CD4-positive, alpha-beta T cell (primary cell): Measurements from ENCODE around the gene OPN1LW. TPM values are rescaled to one million over a fixed set of nuclear protein-coding genes. Genes with fewer than 3 reads are reported as not detected.
"Not testable (repeated sequence)": the region's sequence is repeated elsewhere in the genome, so short reads cannot be mapped to it uniquely, and the experiment has no call there.

Experiments
- ATAC-seq: fragments of 200-7000 bp; cut with Tn5 transposase; one replicate; pipeline ENCODE4 v1.10.0; 2022; ENCODE audit warnings: mild to moderate bottlenecking; ENCODE audit not compliant: poor library complexity
- CTCF ChIA-PET: fragments of 350-600 bp; sonication (Branson Sonifier 250); formaldehyde crosslinking; loops from one replicate; lab custom pipeline; 2021; ENCODE audit warnings: antibody characterized with exemption, inconsistent platforms; lab: Charles Lee
- POLR2A ChIA-PET: fragments of 350-600 bp; sonication (Branson Sonifier 250); formaldehyde crosslinking; loops from one replicate; lab custom pipeline; 2021; ENCODE audit warnings: antibody characterized with exemption, inconsistent platforms; lab: Charles Lee
- DNase-seq, 14 experiments: peaks; one replicate each; pipeline ENCODE4 v3.0.0-alpha.2; 2013 to 2020; ENCODE audit warnings: mixed read lengths in 2 of 14
- H3K27ac ChIP-seq, 2 donors: one replicate each; pipeline versions ENCODE4 v1.5.1 to v1.7.0; 2013; ENCODE audit warnings: low read length in 2 of 2, low read depth in 1 of 2, mild to moderate bottlenecking in 1 of 2
- H3K27me3 ChIP-seq, 2 experiments: 1 replicate in 1 of 2; 2 replicates in 1 of 2; pipeline versions ENCODE4 v1.6.1 to v1.7.0; 2013; ENCODE audit warnings: low read length in 2 of 2, control low read depth in 1 of 2, mild to moderate bottlenecking in 1 of 2, moderate library complexity in 1 of 2; ENCODE audit not compliant: insufficient read depth in 2 of 2, control insufficient read depth in 1 of 2
- H3K36me3 ChIP-seq: one replicate; pipeline ENCODE4 v1.6.1; 2013; ENCODE audit warnings: low read length, control low read depth; ENCODE audit not compliant: insufficient read depth
- H3K4me1 ChIP-seq: one replicate; pipeline ENCODE4 v1.6.1; 2013; ENCODE audit warnings: low read length, control low read depth; ENCODE audit not compliant: insufficient read depth
- H3K4me3 ChIP-seq: one replicate; pipeline ENCODE4 v1.5.1; 2013; ENCODE audit warnings: mild to moderate bottlenecking, low read length, moderate library complexity
- H3K9me3 ChIP-seq, 2 experiments: 1 replicate in 1 of 2; 2 replicates in 1 of 2; pipeline versions ENCODE4 v1.6.1 to v1.7.0; 2013; ENCODE audit warnings: low read length in 2 of 2, mild to moderate bottlenecking in 2 of 2, control low read depth in 1 of 2, moderate library complexity in 1 of 2; ENCODE audit not compliant: control insufficient read depth in 1 of 2, insufficient read depth in 1 of 2
- H3K27ac Mint-ChIP-seq: one replicate; pipeline ENCODE4 v1.8.0; 2020; ENCODE audit warnings: mixed read lengths
- H3K27me3 Mint-ChIP-seq: one replicate; pipeline ENCODE4 v1.8.0; 2021; ENCODE audit warnings: mixed read lengths
- H3K36me3 Mint-ChIP-seq: one replicate; pipeline ENCODE4 v1.8.0; 2021; ENCODE audit warnings: low read depth, mixed read lengths
- H3K4me1 Mint-ChIP-seq: one replicate; pipeline ENCODE4 v1.8.0; 2021; ENCODE audit warnings: low read depth, mixed read lengths
- H3K4me3 Mint-ChIP-seq: one replicate; pipeline ENCODE4 v1.8.0; 2020; ENCODE audit warnings: mild to moderate bottlenecking, mixed read lengths
- H3K9me3 Mint-ChIP-seq: one replicate; pipeline ENCODE4 v1.8.0; 2020; ENCODE audit warnings: mixed read lengths
- intact Hi-C, 2 experiments: fragments of 100-400 bp; cut with DNase I in 1 of 2; cut with micrococcal nuclease in 1 of 2; formaldehyde crosslinking; loops; one replicate each; pipeline versions ENCODE4 v1.15.1 to v1.9.0; 2023 to 2025; cut with DNase I, micrococcal nuclease
- total RNA-seq, 174 experiments: library from RNA in 2 of 174; stranded (reverse) in 2 of 174; gene quantifications; one replicate each; pipeline ENCODE4 v1.2.3 and lab custom pipeline; 2021 to 2026

The OPN1LW gene
- total RNA-seq, 2 experiments from 2014 or later: not detected

DNA sequence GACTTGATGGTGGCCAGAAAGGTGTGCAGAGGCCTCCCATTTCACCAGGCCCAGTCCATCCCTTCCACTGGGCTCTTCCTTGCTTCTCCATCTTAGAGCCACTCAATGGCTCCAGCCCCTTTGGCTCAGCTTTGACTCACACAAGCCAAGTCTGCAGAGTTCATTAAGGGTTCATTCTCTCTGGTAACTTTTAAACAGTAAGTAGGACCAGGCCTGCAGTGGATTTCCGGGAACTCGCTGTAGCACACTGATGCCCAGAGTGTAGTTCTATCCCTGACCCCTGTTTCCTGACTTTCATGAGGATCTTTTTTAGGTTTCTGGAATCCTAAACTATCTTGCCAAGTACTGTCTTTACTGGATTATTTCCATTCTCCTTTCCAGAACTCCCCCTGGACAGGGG is 13.2 kb downstream of the OPN1LW start:
- H3K4me3 ChIP-seq, H3K9me3 Mint-ChIP-seq, H3K27me3 Mint-ChIP-seq, ATAC-seq, H3K36me3 Mint-ChIP-seq, H3K27ac Mint-ChIP-seq, H3K4me3 Mint-ChIP-seq, H3K27ac ChIP-seq, H3K4me1 ChIP-seq, H3K4me1 Mint-ChIP-seq, intact Hi-C loops, H3K36me3 ChIP-seq, POLR2A ChIA-PET, H3K27me3 ChIP-seq, DNase-seq, H3K9me3 ChIP-seq, CTCF ChIA-PET: not testable (repeated sequence)

DNA sequence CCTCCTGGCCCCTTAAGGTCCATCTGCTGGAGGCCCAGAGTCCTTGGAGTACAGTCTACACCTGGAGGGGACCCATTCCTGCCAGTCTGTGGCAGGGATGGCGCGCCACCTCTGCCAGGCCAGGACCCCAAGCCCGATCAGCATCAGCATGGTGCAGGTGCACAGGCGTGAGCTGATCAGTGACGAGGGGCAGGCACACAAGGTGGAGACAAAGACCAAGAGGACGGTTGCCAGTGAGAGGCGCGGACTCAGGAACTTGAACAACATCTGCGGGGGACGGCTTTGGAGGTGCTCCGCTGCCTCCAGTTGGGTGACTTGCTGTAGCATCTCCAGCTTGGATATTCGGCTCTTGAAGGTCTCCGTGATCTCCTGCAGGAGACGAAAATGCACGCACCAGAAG is 15.3 kb downstream of the OPN1LW start:
- H3K27ac Mint-ChIP-seq, H3K4me1 ChIP-seq, H3K27ac ChIP-seq, H3K4me3 ChIP-seq, intact Hi-C loops, H3K27me3 Mint-ChIP-seq, H3K36me3 ChIP-seq, H3K36me3 Mint-ChIP-seq, H3K4me3 Mint-ChIP-seq, CTCF ChIA-PET, POLR2A ChIA-PET, H3K4me1 Mint-ChIP-seq, H3K9me3 Mint-ChIP-seq, DNase-seq, H3K27me3 ChIP-seq, H3K9me3 ChIP-seq, ATAC-seq: not testable (repeated sequence)

DNA sequence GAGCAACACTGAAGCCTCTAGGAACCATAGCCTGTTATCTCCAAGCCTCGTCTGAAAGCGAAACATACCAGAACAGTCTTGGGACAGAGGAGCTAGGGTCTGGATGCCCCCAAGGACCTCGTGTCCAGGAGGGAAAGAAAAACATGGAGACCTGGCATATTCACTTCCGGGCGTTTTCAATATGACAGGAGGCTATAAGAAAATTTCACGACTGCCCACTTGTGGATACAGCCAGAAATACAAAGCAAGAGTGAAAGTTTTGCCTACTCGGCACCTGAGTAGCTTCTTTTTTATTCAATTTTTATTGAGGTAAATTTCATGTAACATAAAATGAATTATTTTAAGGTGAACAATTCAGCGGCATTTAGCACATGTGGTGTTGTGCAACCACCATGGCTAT is 20.9 kb downstream of the OPN1LW start:
- H3K4me1 ChIP-seq, H3K4me3 ChIP-seq, H3K4me3 Mint-ChIP-seq, H3K4me1 Mint-ChIP-seq, H3K36me3 Mint-ChIP-seq, H3K27me3 Mint-ChIP-seq, H3K27ac Mint-ChIP-seq, intact Hi-C loops, H3K27me3 ChIP-seq, ATAC-seq, CTCF ChIA-PET, DNase-seq, H3K9me3 ChIP-seq, H3K27ac ChIP-seq, H3K36me3 ChIP-seq, H3K9me3 Mint-ChIP-seq, POLR2A ChIA-PET: not testable (repeated sequence)

DNA sequence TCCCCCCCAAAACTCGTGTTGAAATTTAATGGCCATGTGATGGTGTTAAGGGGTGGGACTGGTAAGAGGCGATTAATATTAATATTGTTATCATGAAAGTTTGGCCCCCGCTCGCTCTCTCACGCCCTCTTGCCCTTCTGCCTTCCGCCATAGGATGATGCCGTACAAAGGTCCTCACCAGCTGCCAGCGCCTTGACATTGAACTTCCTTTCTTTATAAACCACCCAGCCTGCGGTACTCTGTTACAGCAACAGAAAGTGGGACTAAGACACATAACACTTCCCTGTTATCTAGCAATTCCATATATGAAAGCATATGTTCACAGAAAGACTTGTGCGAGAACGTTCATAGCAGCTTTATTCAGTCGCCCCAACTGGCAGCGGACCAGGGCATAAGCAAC is 24.3 kb downstream of the OPN1LW start:
- H3K9me3 Mint-ChIP-seq, DNase-seq, H3K27me3 Mint-ChIP-seq, POLR2A ChIA-PET, H3K4me1 Mint-ChIP-seq, H3K9me3 ChIP-seq, H3K36me3 ChIP-seq, H3K4me3 ChIP-seq, H3K27ac ChIP-seq, CTCF ChIA-PET, ATAC-seq, H3K27me3 ChIP-seq, H3K36me3 Mint-ChIP-seq, H3K27ac Mint-ChIP-seq, intact Hi-C loops, H3K4me1 ChIP-seq, H3K4me3 Mint-ChIP-seq: not testable (repeated sequence)

DNA sequence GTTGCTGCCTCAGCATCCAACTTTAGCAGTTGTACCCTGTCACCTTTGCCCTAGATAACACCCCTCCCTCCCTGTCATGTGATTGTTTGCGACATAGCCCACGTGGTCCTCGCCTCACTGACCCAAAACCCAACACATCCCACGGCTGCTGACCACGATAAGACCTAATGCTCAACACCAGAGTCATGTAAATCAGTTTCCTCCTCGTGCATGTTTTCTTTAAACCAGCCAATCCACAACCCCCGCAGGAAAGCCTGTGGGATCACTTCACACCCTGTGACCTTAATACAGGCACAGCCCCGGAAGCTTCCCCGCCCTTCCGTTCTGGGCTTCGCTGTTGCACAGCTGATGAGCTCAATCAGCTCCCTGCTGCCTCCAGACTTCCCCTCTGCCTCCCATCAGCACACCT is 28.5 kb downstream of the OPN1LW start:
- H3K27ac Mint-ChIP-seq, H3K9me3 ChIP-seq, H3K36me3 Mint-ChIP-seq, H3K4me1 Mint-ChIP-seq, CTCF ChIA-PET, H3K9me3 Mint-ChIP-seq, POLR2A ChIA-PET, DNase-seq, H3K27me3 ChIP-seq, H3K36me3 ChIP-seq, H3K27ac ChIP-seq, H3K4me3 Mint-ChIP-seq, H3K27me3 Mint-ChIP-seq, H3K4me1 ChIP-seq, intact Hi-C loops, H3K4me3 ChIP-seq: not testable (repeated sequence)
- peak; percentile 94 for ATAC-seq

DNA sequence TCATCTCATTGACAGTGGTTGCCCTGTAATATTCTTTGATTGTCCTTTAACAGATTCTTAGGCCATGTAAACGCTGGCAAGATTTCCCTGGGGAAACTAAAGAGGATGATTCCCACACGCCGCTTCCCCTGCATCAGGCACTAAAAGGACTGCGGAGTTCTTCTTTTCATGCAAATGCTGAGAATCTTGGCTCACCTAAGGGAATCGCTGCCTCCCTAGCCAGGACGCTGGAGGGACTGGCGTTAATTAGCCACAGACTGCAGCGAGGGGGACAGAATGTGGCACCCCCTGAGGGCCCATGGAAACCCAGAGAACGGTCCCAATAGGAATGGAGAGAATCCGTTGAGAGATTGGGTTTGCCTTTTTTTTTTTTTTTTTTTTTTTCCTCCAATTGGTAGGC is 30.3 kb downstream of the OPN1LW start:
- H3K27ac ChIP-seq, H3K4me3 Mint-ChIP-seq, H3K4me3 ChIP-seq, H3K4me1 Mint-ChIP-seq, POLR2A ChIA-PET, ATAC-seq, DNase-seq, H3K9me3 Mint-ChIP-seq, H3K27ac Mint-ChIP-seq, H3K36me3 ChIP-seq, intact Hi-C loops, H3K9me3 ChIP-seq, H3K27me3 ChIP-seq, H3K4me1 ChIP-seq, H3K27me3 Mint-ChIP-seq, CTCF ChIA-PET, H3K36me3 Mint-ChIP-seq: not testable (repeated sequence)

DNA sequence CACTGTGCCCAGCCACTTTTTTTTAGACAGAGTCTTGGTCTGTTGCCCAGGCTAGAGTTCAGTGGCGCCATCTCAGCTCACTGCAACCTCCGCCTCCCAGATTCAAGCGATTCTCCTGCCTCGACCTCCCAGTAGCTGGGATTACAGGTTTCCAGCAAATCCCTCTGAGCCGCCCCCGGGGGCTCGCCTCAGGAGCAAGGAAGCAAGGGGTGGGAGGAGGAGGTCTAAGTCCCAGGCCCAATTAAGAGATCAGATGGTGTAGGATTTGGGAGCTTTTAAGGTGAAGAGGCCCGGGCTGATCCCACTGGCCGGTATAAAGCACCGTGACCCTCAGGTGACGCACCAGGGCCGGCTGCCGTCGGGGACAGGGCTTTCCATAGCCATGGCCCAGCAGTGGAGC is 38.3 kb downstream of the OPN1LW start, which contains the start of gene OPN1MW:
Gene OPN1MW (plus strand): TSS at position 301 of the 400 bp plus-strand sequence. CDS start 82 bp downstream, at position 383.
- H3K27ac ChIP-seq, H3K36me3 ChIP-seq, H3K27me3 ChIP-seq, H3K27ac Mint-ChIP-seq, DNase-seq, intact Hi-C loops, H3K4me3 Mint-ChIP-seq, CTCF ChIA-PET, H3K4me1 ChIP-seq, H3K9me3 Mint-ChIP-seq, H3K9me3 ChIP-seq, H3K27me3 Mint-ChIP-seq, H3K36me3 Mint-ChIP-seq, H3K4me1 Mint-ChIP-seq, POLR2A ChIA-PET, H3K4me3 ChIP-seq, ATAC-seq: not testable (repeated sequence)
